Esophagus squamous epithelium (tissue), 4 donors: ENCODE results near the gene TDRD12.

Source experiments
- CTCF ChIP-seq, 6 experiments: fragments of 450-650 bp in 4 of 6; fragments of 200-600 bp in 2 of 6; sonication (generic) in 2 of 6; IDR thresholded peaks; one replicate each; pipeline ENCODE4 v1.5.1; 2016 to 2019; ENCODE audit warnings: antibody characterized with exemption in 6 of 6, mild to moderate bottlenecking in 4 of 6, moderate library complexity in 4 of 6
- POLR2A ChIP-seq, 4 donors: fragments of 450-650 bp; IDR thresholded peaks; one replicate each; pipeline ENCODE4 v1.6.1; 2017; ENCODE audit warnings: antibody characterized with exemption in 4 of 4, mild to moderate bottlenecking in 4 of 4, moderate library complexity in 3 of 4

- TF ChIP-seq CTCF (IDR thresholded peaks at IDR 0.05) (no peak), POLR2A (IDR thresholded peaks at IDR 0.05) (no peak)
These were observed 105.5 kb downstream of the TDRD12 start for GRCh38 chr19:32824916-32825608.
